PC-9 (cell line): ENCODE data around the gene DNAJA4. TPM values are rescaled to one million over a fixed set of nuclear protein-coding genes. Genes with fewer than 3 reads are reported as not detected.

Source experiments
- BruUV-seq: library from RNA; stranded (reverse); fragments of 400-500 nt; replicated peaks from 2 replicates; lab custom pipeline; 2021; lab: Mats Ljungman, UMichigan
- CTCF ChIA-PET: fragments of 300-600 bp; sonication (Branson Sonifier 250); formaldehyde crosslinking; loops from one replicate; lab custom pipeline; 2022; ENCODE audit warnings: antibody characterized with exemption; lab: Charles Lee
- POLR2A ChIA-PET: fragments of 300-600 bp; sonication (Branson Sonifier 250); formaldehyde crosslinking; loops from one replicate; lab custom pipeline; 2022; ENCODE audit warnings: antibody characterized with exemption; ENCODE audit not compliant: unreplicated experiment; lab: Charles Lee
- DNase-seq, 2 experiments: peaks; one replicate each; pipeline versions ENCODE4 v3.0.0 to v3.0.0-alpha.2; 2015 to 2022; ENCODE audit warnings: mixed read lengths in 1 of 2
- H2AFZ ChIP-seq: fragments of 200-600 bp; sonication (generic); 2 replicates; pipeline ENCODE4 v1.8.1; 2017; ENCODE audit warnings: antibody characterized with exemption
- H3F3A ChIP-seq: fragments of 200-600 bp; sonication (generic); 2 replicates; pipeline ENCODE4 v1.8.1; 2017; ENCODE audit warnings: antibody characterized with exemption, mild to moderate bottlenecking, low read depth; ENCODE audit not compliant: insufficient read depth
- H3K27ac ChIP-seq: fragments of 200-600 bp; sonication (generic); 2 replicates; pipeline ENCODE4 v1.6.1; 2016; ENCODE audit warnings: mixed run types
- H3K27me3 ChIP-seq: fragments of 200-600 bp; sonication (generic); 2 replicates; pipeline ENCODE4 v1.6.1; 2016; ENCODE audit warnings: low read depth, mixed run types; ENCODE audit not compliant: insufficient read depth
- H3K36me3 ChIP-seq: fragments of 200-600 bp; sonication (generic); 2 replicates; pipeline ENCODE4 v1.6.1; 2016; ENCODE audit warnings: low read depth, mixed run types
- H3K4me1 ChIP-seq: fragments of 200-600 bp; sonication (generic); replicated peaks from 2 replicates; pipeline ENCODE4 v1.6.1; 2016; ENCODE audit warnings: mixed run types; ENCODE audit not compliant: insufficient read depth
- H3K4me2 ChIP-seq: fragments of 200-600 bp; sonication (generic); 2 replicates; pipeline ENCODE4 v1.6.1; 2017; ENCODE audit warnings: mixed run types
- H3K4me3 ChIP-seq: fragments of 200-600 bp; sonication (generic); 2 replicates; pipeline ENCODE4 v1.6.1; 2016; ENCODE audit warnings: mixed run types
- H3K79me2 ChIP-seq: fragments of 200-600 bp; sonication (generic); 2 replicates; pipeline ENCODE4 v1.6.1; 2017; ENCODE audit warnings: low read depth, mixed run types
- H3K9me2 ChIP-seq: fragments of 200-600 bp; sonication (generic); 2 replicates; pipeline ENCODE4 v1.8.1; 2017; ENCODE audit warnings: mild to moderate bottlenecking; ENCODE audit not compliant: insufficient read depth
- H3K9me3 ChIP-seq: fragments of 200-600 bp; sonication (generic); 2 replicates; pipeline ENCODE4 v1.8.1; 2016; ENCODE audit warnings: low read depth; ENCODE audit not compliant: insufficient read depth
- H4K20me1 ChIP-seq: fragments of 200-600 bp; sonication (generic); 2 replicates; pipeline ENCODE4 v1.8.1; 2017; ENCODE audit not compliant: insufficient read depth
- EZH2 ChIP-seq: fragments of 200-600 bp; sonication (generic); IDR thresholded peaks from 2 replicates; pipeline ENCODE4 v1.8.0; 2017; ENCODE audit warnings: antibody characterized with exemption, low read depth
- intact Hi-C: fragments of 100-400 bp; cut with micrococcal nuclease; formaldehyde crosslinking; loops from one replicate; pipeline ENCODE4 v1.10.0; 2022; ENCODE audit not compliant: unreplicated experiment
- total RNA-seq: library from RNA; stranded (reverse); gene quantifications from 2 replicates; pipeline ENCODE4 v1.2.3, GENCODE V29; 2021
- TF ChIP-seq, protein P1 (sequence below): fragments of 200-600 bp; sonication (generic); conservative IDR thresholded peaks from 2 replicates; pipeline ENCODE4 v1.6.1; 2017; ENCODE audit warnings: mixed run types, antibody characterized with exemption, mild to moderate bottlenecking, moderate library complexity

Gene DNAJA4
- total RNA-seq, 1 experiment from 2014 or later: 0.35 TPM

DNA sequence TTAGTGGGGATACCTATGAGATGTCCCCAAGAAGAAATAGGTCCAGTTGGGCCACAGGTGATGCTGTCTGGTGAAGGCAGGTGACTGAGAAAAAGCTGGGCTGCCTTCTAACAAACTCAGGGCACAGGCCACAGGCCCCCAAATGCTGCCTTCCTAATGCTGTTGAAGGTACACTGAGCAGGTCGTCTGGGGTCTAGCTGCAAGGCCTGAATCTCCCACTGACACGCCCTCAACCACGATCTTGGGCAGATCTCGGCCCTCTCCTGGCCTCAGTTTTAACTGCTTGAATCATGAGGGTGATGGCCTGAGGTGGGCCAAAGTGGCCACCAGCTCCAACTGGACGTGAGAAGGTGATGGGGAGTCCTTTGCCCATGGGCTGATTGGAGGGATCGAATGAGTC is 27.9 kb upstream of the DNAJA4 start:
- no peak overlapping the region for H2AFZ ChIP-seq
- no peaks in the 10 kb centered on the region; the same call in 1 of the 2 replicates for H3K27me3 ChIP-seq
- no peak for DNase-seq
- no peak overlapping the region for H3K4me2 ChIP-seq
- CTCF ChIA-PET: no interaction called here
- no peak overlapping the region for H3K27ac ChIP-seq
- H3K4me1 ChIP-seq: 0 out of 2 replicates have a peak, but pooled peaks cover 3% of the 10 kb centered on the region
- no peaks in the 10 kb centered on the region for H3K79me2 ChIP-seq
- no TSS peak for BruUV-seq
- H4K20me1 ChIP-seq: no peaks in the 10 kb centered on the region
- POLR2A ChIA-PET: no interaction called here
- no peak overlapping the region for H3K4me3 ChIP-seq
- H3K9me2 ChIP-seq: no peaks in the 10 kb centered on the region
- H3K9me3 ChIP-seq: no peaks in the 10 kb centered on the region
- no peak for TF ChIP-seq EZH2
- TF ChIP-seq, protein P1, sequence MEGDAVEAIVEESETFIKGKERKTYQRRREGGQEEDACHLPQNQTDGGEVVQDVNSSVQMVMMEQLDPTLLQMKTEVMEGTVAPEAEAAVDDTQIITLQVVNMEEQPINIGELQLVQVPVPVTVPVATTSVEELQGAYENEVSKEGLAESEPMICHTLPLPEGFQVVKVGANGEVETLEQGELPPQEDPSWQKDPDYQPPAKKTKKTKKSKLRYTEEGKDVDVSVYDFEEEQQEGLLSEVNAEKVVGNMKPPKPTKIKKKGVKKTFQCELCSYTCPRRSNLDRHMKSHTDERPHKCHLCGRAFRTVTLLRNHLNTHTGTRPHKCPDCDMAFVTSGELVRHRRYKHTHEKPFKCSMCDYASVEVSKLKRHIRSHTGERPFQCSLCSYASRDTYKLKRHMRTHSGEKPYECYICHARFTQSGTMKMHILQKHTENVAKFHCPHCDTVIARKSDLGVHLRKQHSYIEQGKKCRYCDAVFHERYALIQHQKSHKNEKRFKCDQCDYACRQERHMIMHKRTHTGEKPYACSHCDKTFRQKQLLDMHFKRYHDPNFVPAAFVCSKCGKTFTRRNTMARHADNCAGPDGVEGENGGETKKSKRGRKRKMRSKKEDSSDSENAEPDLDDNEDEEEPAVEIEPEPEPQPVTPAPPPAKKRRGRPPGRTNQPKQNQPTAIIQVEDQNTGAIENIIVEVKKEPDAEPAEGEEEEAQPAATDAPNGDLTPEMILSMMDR: no peak
- no peaks in the 10 kb centered on the region; the same call in 1 of the 2 replicates for H3F3A ChIP-seq
- intact Hi-C loops: no loop called here
- no peaks in the 10 kb centered on the region for H3K36me3 ChIP-seq

DNA sequence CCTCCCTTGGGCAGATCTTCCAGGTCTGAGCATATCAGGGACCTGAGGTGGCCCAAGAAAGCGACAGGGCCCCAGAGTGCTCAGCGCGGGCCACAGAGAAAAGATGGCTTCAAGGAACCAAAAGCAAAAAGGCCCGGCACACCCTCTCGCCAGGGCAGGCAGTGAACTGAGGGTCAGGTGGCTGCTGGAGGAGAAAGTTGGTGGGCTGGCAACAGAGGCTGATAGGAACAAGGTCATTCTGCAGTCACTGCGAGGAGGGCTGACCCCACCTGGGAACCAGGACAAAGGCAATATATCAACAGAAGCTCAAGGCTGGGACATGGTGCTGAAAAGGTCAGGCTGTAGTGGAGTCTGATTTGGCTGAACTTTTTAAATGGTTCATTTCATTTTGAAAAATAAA is 27.2 kb upstream of the DNAJA4 start:
- BruUV-seq: no TSS peak
- Histone ChIP-seq H3K4me2 (no peak overlapping the region), H4K20me1 (no peaks in the 10 kb centered on the region), H2AFZ (no peak overlapping the region), H3K79me2 (no peaks in the 10 kb centered on the region), H3K27ac (no peak overlapping the region), H3K9me3 (no peaks in the 10 kb centered on the region), H3K36me3 (no peaks in the 10 kb centered on the region), H3K27me3 (no peaks in the 10 kb centered on the region; the same call in 1 of the 2 replicates), H3K9me2 (no peaks in the 10 kb centered on the region), H3F3A (no peaks in the 10 kb centered on the region), H3K4me3 (no peak overlapping the region), H3K4me1 (0 out of 2 replicates have a peak, but pooled peaks cover 3% of the 10 kb centered on the region)
- POLR2A ChIA-PET: interaction anchor here (0.5 kb wide), 1 partner anchor 31 kb away, joined by 3 read pairs; no protein-coding TSS in a partner anchor
- CTCF ChIA-PET: interaction anchor here (0.6 kb wide), 1 partner anchor 1135 kb away, joined by 3 read pairs; no protein-coding TSS in a partner anchor
- TF ChIP-seq, protein P1: no peak
- TF ChIP-seq EZH2: no peak
- intact Hi-C loops: no loop called here
- no peak for DNase-seq

DNA sequence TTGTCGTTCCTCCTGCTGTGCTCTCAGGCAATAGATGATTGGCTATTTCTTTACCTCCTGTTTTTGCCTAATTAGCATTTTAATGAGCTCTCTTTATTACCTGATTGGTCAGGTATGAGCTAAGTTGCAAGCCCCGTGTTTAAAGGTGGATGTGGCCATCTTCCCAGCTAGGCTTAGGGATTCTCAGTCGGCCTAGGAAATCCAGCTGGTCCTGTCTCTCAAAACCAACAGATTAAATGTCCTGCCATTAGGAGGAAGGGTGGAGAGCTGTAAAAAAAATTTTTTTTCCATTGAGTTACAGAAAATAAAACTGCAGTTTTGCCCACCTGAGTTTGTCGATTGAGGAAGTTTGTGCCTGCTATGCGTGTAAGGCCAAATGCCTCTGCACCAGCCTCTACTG is 24.6 kb upstream of the DNAJA4 start:
- CTCF ChIA-PET: interaction anchor here (0.6 to 4.0 kb wide), 5 partner anchors 23 to 295 kb away, joined by 3 to 17 read pairs (median 4); partner anchors contain the start of gene SKIC8
- DNase-seq: no peak
- Histone ChIP-seq H3K4me2 (no peak overlapping the region), H3K4me3 (no peak overlapping the region), H3F3A (no peaks in the 10 kb centered on the region), H3K36me3 (no peaks in the 10 kb centered on the region), H3K79me2 (no peaks in the 10 kb centered on the region), H3K9me3 (no peaks in the 10 kb centered on the region), H3K9me2 (no peaks in the 10 kb centered on the region), H4K20me1 (no peaks in the 10 kb centered on the region), H3K27me3 (no peaks in the 10 kb centered on the region), H3K4me1 (0 out of 2 replicates have a peak, but pooled peaks cover 3% of the 10 kb centered on the region), H3K27ac (no peak overlapping the region), H2AFZ (no peak overlapping the region)
- no TSS peak for BruUV-seq
- intact Hi-C loops: loop anchor here (2.0 to 10.0 kb wide), 2 partner anchors 185 to 239 kb away; no protein-coding TSS in a partner anchor
- TF ChIP-seq, protein P1: no peak
- no peak for TF ChIP-seq EZH2
- POLR2A ChIA-PET: interaction anchor here (0.6 kb wide), 1 partner anchor 20 kb away, joined by 18 read pairs; no protein-coding TSS in a partner anchor
